Hepatocyte (in vitro differentiated cells): ENCODE measurements around the gene ZNF474.

Source experiments
- EZH2 ChIP-seq: fragments of 200-600 bp; sonication (generic); IDR thresholded peaks from 2 replicates; pipeline ENCODE4 v1.6.1; 2016; ENCODE audit warnings: antibody characterized with exemption, mild to moderate bottlenecking, borderline replicate concordance
- EZH2phosphoT487 ChIP-seq: fragments of 200-600 bp; sonication (generic); IDR thresholded peaks from one replicate; pipeline ENCODE4 v1.6.1; 2018; ENCODE audit warnings: antibody characterized with exemption, mild to moderate bottlenecking, low read depth, moderate library complexity; ENCODE audit not compliant: unreplicated experiment, severe bottlenecking
- TF ChIP-seq, protein P1 (sequence below): fragments of 200-600 bp; sonication (generic); IDR thresholded peaks from 2 replicates; pipeline ENCODE4 v1.5.1; 2016; ENCODE audit warnings: antibody characterized with exemption, mild to moderate bottlenecking; ENCODE audit not compliant: poor library complexity

DNA sequence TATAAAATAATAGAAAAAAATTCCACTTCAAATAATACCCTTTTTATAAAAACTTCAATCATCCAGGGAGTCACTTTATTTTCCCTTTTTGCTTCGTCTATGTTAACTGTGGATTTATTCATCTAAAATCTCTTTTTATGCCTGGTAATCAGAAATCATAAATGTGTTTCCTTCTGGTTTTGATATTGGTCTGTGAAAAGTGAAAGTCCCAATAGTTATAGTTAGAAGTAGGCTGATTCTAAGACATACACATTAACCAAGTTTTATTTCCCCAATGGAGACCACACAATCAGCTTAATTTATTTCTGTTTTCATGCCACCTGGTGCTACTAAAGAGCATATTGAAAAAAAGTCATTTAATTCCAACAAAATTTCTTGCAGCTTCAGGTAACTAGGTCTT, 45.7 kb downstream of the ZNF474 start:
- TF ChIP-seq, protein P1, sequence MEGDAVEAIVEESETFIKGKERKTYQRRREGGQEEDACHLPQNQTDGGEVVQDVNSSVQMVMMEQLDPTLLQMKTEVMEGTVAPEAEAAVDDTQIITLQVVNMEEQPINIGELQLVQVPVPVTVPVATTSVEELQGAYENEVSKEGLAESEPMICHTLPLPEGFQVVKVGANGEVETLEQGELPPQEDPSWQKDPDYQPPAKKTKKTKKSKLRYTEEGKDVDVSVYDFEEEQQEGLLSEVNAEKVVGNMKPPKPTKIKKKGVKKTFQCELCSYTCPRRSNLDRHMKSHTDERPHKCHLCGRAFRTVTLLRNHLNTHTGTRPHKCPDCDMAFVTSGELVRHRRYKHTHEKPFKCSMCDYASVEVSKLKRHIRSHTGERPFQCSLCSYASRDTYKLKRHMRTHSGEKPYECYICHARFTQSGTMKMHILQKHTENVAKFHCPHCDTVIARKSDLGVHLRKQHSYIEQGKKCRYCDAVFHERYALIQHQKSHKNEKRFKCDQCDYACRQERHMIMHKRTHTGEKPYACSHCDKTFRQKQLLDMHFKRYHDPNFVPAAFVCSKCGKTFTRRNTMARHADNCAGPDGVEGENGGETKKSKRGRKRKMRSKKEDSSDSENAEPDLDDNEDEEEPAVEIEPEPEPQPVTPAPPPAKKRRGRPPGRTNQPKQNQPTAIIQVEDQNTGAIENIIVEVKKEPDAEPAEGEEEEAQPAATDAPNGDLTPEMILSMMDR, result no peak
- TF ChIP-seq EZH2phosphoT487 (no peak), EZH2 (no peak)
